Measurements from ENCODE around the gene ZNF839.
A peak's percentile ranks its signal among the peaks of the same experiment; 100 is the strongest.

ZNF839 gene

DNA sequence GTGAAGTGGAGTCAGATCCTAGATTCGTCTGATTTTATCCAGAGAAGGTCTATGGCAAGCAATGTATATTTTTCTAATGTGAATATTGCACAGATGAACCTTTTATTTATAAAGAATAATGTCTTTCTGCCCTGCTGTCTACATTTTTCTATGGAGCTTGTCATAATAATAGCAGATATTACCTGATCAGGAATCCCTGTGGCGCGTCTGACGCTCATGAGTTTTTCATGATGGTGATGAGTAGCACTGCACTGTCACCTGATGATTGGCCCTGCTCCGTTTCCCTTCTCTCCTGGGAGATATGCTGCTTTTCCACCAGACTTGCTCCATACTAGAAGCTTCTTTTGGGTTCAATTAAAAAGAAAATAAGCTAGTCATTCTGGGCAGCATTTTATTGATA, 22.7 kb downstream of the ZNF839 start:
- no peak for DNase-seq (ENCODE audit: low read depth)

DNA sequence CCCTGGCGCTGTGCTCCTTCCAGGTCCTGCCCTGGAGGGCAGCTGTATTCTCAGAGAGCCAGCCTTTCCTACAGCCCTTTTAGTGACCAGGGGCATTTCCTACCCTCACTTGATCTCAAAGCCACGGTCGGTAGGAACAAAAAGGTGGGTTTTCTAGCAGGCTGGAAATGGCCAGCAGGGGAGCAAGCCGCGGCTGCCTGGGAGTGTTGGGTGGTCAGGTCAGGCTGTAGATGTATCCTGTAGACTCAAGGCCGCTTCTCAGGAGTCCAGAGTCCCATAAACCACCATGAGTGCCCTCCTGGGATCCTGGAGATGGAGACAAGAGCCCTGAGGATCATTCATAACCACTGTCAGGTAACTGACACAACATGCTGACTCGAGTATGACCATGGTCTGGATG, 24.5 kb downstream of the ZNF839 start:
- DNase-seq (ENCODE audit: low read depth) = no peak

DNA sequence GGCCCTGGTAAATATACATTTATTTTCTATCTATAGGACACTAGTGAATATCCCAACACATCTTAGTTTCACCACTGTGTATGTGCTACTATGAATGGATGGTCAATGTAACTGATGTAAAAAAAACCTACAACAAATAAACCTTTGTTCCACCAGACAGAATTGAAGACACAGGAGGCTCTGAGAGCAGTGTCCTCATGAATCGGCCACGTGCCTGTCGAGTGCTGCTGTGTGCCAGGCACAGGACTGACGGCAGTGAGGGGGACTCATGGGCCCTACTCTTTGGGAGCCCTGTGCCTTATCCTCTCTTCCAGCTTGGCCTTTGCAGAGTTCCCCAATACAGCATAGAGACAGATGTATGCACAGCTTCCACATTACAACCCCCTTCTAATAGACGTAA, 24.9 kb downstream of the ZNF839 start:
- DNase-seq (ENCODE audit: low read depth) = no peak

DNA sequence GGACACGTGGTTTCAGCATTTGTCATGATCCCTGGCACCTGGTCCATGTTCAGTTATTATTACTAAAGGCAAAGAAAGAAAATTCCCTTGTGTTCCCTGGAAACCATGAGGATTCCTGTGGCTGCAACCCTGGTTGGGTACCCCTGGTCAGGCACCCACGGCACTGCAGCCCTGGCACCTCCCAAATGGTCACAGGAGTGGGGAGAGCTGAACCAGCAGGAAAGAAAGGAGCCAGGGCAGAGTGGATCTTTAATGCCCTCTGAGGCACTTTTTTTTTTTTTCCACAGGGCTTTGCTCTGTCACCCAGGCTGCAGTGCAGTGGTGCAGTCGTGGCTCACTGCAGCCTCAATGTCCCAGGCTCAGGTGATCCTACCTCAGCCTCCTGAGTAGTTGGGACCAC, 25.7 kb downstream of the ZNF839 start:
- DNase-seq (ENCODE audit: low read depth) = no peak

DNA sequence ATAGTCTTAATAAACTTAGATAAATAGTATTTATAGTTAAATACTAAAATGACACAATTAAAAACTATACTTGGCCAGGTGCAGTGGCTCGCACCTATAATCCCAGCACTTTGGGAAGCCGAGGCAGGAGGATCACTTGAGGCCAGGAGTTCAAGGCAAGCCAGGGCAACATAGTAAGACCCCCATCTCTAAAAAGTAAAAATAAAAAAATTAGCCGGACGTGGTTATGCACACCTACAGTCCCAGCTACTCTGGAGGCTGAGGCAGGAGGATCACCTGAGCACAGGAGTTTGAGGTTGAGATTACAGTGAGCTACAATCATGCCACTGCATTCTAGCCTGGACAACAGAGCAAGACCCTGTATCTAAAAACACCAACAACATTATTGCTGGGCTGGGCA, 27.1 kb downstream of the ZNF839 start:
- no peak for DNase-seq (ENCODE audit: low read depth)

DNA sequence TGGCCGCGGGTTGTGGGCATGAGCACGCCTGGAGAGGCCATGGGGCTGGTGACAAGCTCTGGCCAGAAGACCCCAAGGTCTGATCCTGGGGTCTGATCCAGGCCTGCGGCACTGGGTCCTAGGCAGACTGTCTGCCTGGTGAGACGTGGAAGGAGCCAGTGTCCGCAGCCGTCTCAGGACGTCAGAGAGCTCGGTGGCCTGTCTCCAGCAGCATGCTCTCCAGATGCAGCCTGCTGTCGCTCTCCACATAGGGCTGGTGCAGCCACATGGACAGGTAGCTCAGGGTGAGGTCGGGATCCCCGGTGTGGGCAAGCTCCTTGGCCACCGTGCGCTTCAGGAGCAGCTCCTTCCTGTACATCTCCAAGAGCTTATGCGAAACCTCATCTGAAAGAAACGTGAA, 28.8 kb downstream of the ZNF839 start:
- no peak for DNase-seq (ENCODE audit: low read depth)

DNA sequence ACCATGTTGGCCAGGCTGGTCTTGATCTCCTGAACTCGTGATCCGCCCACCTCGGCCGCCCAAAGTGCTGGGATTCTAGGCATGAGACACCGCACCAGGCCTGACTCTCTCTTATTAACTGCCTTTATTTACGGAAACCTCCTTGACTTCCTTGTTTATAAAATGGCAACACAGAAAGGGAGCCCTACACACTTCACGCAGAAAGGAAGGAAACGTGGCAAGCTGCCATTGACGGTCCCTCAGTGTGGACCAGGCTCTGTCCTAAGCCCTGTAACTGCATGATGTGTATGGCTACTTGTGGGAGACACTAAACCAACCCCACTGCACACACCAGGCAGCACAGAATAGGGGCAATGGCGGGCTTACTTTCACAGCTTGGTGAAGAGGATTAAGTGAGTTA, 31.5 kb downstream of the ZNF839 start:
- DNase-seq (ENCODE audit: low read depth) = no peak

DNA sequence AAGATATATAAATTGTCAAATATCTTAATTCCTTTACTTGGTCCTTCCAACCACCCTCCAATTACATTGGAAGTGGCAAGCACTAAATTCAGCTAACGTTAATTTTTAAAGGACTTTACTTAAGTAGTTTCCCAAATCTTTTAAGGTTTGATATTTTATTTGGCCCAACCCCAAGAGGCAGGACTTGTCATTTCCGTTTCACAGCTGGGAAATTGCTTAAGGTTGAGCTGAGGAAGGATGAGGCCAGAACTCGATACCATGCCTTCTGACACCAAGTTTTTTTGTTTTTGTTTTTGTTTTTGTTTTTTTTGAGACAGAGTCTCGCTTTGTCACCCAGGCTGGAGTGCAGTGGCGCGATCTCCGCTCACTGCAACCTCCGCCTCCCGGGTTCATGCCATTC, 32.0 kb downstream of the ZNF839 start:
- peak; percentile 18 for DNase-seq (ENCODE audit: low read depth)

DNA sequence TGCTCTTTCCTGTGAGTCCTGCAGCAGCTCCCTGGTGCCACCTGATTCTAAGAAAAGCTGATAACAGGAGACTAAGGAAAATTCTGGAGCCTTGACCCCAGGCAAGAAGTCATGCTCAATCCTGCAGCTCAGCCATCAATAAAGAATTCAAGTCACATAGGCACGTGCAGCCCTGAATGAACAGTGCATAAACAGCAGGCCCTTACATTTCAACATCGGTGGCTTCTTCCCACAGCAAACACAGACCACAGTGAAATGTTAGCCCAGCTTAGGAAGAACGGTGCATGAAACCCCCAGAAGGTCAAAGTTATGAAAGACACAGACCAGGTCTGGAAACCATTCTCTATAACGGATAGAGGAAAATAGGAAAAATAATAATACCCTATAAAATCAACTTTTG, 32.7 kb downstream of the ZNF839 start:
- DNase-seq (ENCODE audit: low read depth) = no peak

DNA sequence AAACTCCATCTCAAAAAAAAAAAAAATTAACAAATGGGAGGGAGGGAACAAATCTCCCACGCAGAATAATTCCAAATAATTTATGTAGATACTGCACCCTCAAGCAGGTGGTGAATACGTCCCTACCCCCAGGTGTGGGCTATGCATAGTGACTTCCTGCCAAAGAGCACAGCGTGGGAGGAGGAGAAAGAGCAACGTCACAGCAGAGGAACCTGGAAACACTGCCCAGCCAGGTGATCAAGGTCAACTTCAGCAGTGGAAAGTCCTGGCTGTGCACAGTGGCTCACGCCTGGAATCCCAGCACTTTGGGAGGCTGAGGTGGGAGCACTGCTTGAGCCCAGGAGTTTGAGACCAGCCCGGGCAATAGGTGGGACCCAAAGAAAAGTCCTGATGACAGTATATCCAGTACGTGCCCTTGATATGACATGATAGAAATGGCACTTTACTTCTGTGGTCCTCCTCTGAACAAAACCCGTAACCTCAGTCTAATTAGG, 33.6 kb downstream of the ZNF839 start:
- DNase-seq (ENCODE audit: low read depth) = no peak

DNA sequence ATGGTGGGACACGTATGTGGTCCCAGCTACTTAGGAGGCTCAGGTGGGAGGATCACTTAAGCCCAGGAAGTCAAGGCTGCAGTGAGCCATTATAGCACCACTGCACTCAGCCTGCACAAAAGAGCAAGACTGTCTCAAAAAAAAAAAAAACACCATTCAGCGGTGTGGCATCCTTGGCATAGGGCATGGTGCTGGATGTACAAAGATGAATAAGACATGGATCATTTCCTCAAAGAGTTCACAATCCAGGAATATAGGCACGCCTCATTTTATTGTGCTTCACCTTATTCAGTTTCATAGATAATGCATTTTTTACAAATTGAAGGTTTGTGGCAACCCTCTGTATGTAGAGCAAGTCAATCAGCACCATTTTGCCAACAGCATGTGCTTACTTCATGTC, 36.7 kb downstream of the ZNF839 start:
- no peak for DNase-seq (ENCODE audit: low read depth)

DNA sequence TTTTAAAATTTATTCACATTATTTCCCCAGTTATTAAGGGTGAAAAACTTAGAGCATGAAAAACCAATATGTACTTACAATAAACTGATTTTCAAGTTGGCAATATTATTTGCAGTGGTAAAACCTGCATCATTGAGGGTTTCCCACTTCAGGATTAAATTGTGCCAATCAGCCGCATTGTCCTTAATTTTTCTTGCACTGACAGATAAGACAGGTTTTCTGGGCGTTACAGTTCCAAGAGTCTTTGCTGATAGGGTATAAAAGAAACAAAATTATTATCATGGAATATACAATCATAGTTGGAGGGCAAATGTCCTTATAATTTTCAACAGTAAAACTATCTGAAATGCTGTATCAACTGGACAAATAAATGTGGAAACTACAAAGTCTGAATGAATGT, 39.8 kb downstream of the ZNF839 start:
- DNase-seq (ENCODE audit: low read depth) = no peak

DNA sequence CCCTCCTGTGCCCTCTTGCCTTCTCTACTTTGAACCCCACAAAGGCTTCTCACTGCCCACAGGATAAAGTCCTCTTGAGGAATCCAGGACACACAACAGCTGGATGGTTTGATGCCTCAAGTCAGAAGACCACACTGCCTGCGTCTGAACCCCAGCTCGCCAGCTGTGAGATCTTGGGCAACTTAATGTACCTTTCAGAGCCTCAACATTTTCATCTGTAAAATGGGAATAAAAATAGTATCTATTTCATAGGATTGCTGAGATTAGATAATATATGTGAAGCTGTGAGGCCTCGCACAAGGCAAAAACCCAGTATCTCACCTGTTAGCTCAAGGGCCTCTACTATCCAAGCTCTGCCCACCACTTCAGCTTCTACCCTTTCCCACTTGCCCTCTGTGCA, 40.8 kb downstream of the ZNF839 start:
- no peak for DNase-seq (ENCODE audit: low read depth)

DNA sequence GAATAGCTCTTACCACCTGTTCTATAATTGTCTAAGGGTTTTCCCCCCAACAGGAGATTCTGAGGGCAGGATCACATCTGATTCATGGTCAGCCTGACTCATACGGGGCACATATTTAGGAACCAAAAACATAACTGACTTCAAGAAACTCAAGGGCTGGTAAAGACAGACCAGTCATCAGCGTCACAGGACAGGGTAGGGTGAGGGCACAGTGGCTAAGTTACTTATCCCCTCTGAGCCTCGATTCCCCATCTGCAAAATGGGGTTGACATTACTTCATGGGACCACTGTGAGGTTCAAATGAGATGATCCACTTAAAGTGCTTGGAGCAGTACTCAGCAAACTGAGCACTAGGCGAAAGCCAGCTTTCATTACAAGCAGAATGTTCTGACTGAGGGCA, 42.5 kb downstream of the ZNF839 start:
- peak; percentile 28 for DNase-seq (ENCODE audit: low read depth)

DNA sequence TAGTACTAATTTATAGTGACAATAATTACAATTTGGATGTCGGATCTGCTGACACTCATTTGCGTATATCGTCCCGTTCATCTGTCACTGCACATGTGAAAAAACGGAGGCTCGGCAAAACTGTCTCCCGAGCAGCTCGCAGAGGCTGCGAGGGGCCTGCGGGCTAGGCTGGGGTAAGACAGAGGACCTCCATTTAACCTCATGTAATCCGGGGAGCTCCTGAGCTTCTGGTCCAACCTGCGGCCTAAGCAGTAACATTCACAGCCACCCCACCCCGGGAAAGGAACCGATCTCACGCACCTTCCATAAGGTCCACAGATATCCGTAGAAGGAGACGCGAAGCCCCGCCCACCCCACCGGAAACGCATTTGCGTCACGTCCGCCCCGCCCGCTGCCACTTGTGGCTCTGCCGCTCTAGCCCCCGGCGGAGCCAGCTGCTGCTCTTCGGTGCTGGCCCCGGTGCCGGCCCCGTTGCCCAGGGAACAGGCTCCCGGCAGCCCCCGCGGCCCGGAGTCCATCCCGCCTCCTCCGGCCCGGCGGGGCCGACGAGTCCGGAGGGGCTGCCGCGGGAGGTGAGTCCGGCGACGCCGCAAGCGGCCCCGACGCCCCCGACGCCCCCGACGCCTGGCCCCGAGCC, 43.1 kb downstream of the ZNF839 start, which contains the start of the genes CINP and TECPR2:
Gene CINP, minus strand, starts transcription at position 346 of the 637 bp plus-strand sequence. Its CDS starts 39 bp downstream, at position 307.
Gene TECPR2, plus strand, starts transcription at position 397 of the 637 bp plus-strand sequence. CDS start 13,781 bp downstream, outside the sequence.
- peak; percentile 93 for DNase-seq (ENCODE audit: low read depth)

DNA sequence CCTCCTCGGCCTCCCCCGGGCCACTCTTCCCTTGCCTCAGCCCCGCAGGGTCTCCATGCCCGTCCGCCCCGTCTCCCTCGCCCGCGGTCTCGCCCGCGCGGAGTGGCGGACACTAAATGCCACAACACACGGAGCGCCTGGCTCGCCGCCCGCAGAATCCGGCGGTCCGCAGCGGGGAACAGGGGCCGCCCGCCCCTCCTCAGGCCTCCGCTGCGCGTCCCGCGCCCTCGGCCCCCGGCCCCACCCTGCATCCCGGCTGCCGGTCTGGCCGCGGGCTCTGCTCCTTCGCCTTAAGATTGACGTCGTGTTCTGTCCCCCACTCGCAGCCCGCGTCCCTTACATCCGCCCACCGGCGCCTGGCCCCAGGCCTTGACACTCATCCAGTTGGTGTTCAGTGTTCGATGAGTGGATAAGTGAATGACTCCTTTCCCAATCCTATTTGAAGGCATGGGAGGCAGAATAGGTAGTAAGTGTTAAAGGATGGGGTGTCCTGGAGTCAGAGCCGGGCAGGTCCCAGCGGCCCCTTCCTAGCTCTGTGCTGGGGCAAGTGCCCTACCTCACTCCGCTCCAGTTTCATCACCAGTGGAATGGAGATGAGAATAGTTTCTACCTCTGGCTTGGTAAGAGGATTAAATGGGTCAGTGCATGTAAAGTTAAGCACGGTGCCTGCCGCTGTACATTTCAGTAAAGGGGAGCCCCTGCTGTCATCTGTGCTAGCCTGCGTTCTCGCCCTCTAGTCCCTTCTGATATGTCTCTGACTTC, 43.8 kb downstream of the ZNF839 start:
- peak; percentile 21 for DNase-seq (ENCODE audit: low read depth)

DNA sequence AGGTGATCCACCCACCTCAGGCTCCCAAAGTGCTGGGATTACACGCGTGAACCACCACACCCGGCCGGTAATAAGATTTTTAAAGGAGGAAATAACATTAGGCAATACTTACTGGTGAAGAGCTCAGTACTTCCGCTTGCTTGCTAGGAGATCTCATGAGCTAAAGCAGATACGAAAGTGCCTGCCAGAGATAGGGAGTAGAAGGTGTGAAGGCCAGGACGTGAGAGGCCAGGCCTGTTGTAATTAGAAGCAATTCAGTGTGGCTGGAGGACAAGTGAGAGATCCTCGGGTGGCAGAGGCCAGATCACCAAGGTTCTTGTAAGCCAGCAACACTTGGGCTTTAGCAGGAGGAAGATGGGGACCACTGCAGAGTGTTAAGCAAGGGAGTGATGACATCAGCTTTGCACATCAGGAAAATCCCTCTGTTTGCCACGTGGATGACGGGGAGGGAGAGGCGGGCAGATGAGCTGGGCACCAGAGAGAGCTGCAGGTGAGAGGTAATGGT, 50.8 kb downstream of the ZNF839 start:
- no peak for DNase-seq (ENCODE audit: low read depth)

DNA sequence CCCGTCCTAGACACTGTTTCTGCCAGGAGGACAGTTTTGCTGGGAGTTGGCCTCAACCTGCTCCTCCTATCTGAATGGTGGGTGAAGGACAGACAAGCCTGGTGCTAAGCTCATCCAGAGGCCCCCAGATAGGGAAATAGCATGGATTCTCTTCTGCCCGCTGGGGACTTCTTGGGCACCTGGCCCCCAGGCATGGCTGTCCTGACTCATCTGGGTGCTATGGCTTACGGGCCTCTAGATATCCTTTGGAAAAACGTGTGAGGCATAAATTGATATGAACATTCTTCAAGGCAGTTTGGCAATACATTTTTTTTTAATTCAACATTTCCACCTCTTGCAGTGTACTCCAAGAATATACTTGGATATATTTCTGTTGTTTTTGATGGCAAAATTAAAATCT, 51.8 kb downstream of the ZNF839 start:
- DNase-seq (ENCODE audit: low read depth) = no peak

DNA sequence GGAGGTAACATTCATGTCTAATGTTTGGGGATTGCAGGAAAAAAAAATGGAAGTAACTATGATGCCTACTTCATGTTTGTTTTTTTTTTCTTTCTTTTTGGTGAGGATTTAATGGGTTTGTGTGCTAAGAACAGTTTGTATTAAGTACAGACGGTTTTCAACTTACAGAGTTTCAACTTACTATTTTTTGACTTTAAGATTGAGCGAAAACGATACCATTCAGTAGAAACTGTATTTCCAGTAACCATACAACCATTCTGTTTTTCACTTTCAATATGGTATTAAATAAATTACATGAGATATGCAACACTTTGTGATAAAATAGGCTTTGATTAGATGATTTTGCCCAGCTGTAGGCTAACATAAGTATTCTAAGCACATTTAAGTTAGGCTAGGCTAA, 53.6 kb downstream of the ZNF839 start:
- no peak for DNase-seq (ENCODE audit: low read depth)

DNA sequence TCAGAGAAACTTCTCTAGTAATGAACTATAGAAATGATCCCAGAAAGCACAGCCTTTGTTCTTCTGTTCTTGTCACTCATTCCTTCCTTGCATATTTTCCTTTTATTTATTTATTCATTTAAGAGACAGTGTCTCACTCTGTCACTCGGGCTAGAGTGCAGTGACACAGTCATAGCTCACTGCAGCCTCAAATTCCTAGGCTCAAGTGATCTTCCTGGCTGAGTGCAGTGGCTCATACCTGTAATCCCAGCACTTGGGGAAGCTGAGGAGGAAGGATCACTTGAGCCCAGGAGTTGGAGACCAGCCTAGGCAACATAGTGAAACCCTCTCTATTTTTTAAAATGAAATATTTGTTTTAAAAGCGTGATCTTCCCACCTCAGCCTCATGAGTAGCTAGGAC, 54.7 kb downstream of the ZNF839 start:
- no peak for DNase-seq (ENCODE audit: low read depth)

DNA sequence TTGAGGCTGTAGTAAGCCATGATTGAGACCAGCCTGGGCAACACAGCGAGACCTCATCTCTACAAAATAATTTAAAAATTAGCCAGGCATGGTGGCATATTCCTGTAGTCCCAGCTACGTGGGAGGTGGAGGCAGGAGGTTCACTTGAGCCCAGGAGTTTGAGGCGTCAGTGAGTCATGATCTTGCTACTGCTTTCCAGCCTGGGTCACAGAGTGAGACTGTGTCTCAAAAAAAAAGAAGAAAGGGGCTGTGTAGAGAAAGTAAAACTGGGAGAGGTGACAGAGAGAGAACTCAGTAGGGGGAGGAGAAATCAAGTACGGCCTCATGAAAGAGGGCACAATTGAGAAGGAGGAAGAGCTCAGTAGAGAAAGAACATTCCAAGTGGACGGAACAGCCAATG, 55.6 kb downstream of the ZNF839 start:
- DNase-seq (ENCODE audit: low read depth) = no peak

DNA sequence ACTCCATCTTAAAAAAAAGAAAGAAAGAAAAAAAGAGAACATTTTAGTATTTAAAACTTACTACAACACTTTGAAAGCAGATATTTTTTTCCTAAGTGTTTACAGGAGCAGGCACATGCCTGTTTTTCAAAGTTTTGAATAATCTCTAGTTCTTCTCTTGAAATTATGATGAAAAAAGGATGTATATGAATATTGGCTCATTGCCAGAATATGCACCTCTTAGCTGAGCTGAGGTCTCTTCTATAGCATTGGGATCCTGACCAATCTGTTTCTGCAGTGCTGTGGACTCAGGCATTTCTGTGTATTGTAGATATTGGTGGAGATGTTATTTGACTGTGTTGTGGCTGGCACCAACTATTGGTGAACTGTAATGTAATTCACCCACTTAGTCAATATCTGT, 58.1 kb downstream of the ZNF839 start:
- DNase-seq (ENCODE audit: low read depth) = no peak

DNA sequence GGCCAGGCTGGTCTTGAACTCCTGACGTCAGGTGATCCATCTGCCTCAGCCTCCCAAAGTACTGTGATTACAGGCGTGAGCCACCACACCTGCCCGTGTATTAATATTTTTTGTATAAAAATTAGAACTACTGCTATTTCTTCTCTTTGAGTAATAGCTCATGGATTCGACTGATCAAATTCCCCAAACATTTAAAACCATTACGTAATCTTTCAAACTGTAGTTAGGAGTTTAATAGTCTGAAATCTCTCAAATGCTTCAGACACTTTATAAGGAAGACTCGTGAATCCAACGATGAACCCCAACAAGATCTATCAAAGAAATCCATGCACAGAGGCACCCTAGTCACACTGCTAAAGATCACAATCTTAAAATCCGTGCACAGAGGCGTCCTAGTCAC, 59.3 kb downstream of the ZNF839 start:
- no peak for DNase-seq (ENCODE audit: low read depth)

Measured in stromal cell of bone marrow (primary cell).